GM21723 (cell line): ENCODE results near the gene DRD2.
"Not testable (repeated sequence)": the region's sequence is repeated elsewhere in the genome, so short reads cannot be mapped to it uniquely, and the experiment has no call there.

Experiments
- ATAC-seq: cut with Tn5 transposase; IDR thresholded peaks from one replicate; pipeline ENCODE4 v1.9.1; 2021; ENCODE audit warnings: mild to moderate bottlenecking, moderate library complexity; ENCODE audit not compliant: unreplicated experiment

DRD2 gene

GRCh38 chr11:113475160-113475761, at the start of gene DRD2:
DRD2 (minus strand) TSS chr11:113475398; CDS start chr11:113424651, 50,747 bp downstream.
- ATAC-seq: no peak

GRCh38 chr11:113523906-113524305, 48.7 kb upstream of the DRD2 start:
- not testable (repeated sequence) for ATAC-seq

GRCh38 chr11:113521737-113522517, 46.7 kb upstream of the DRD2 start:
- ATAC-seq: no peak

- ATAC-seq: no peak
Observed at GRCh38 chr11:113519989-113520613, 44.9 kb upstream of the DRD2 start.

GRCh38 chr11:113518716-113519495, 43.7 kb upstream of the DRD2 start:
- no peak for ATAC-seq

- ATAC-seq: no peak
Observed at GRCh38 chr11:113517361-113517760, 42.2 kb upstream of the DRD2 start.

- ATAC-seq: no peak
Observed at GRCh38 chr11:113514856-113515255, 39.7 kb upstream of the DRD2 start.

GRCh38 chr11:113507341-113507740, 32.1 kb upstream of the DRD2 start:
- ATAC-seq: no peak

GRCh38 chr11:113506893-113507292, 31.7 kb upstream of the DRD2 start:
- no peak for ATAC-seq

- ATAC-seq: no peak
Observed at GRCh38 chr11:113506461-113506860, 31.3 kb upstream of the DRD2 start.

- no peak for ATAC-seq
Observed at GRCh38 chr11:113505541-113506375, 30.6 kb upstream of the DRD2 start.

GRCh38 chr11:113505046-113505445, 29.8 kb upstream of the DRD2 start:
- no peak for ATAC-seq

- ATAC-seq: no peak
Observed at GRCh38 chr11:113504586-113504985, 29.4 kb upstream of the DRD2 start.

- no peak for ATAC-seq
Observed at GRCh38 chr11:113504071-113504470, 28.9 kb upstream of the DRD2 start.

- ATAC-seq: no peak
Observed at GRCh38 chr11:113497066-113497910, 22.1 kb upstream of the DRD2 start.

GRCh38 chr11:113496026-113496651, 20.9 kb upstream of the DRD2 start:
- ATAC-seq: no peak

- ATAC-seq: no peak
Observed at GRCh38 chr11:113494021-113494420, 18.8 kb upstream of the DRD2 start.

- ATAC-seq: no peak
Observed at GRCh38 chr11:113493206-113493605, 18.0 kb upstream of the DRD2 start.

GRCh38 chr11:113488931-113489351, 13.7 kb upstream of the DRD2 start:
- ATAC-seq: no peak
